HTERT RPE-1 (cell line): ENCODE data around the gene DPF1.

Source experiments
- in situ Hi-C: fragments of 300-500 bp; cut with MboI; formaldehyde crosslinking; loops from 4 replicates; pipeline ENCODE4 v1.14.3; 2020; ENCODE audit warnings: low sequenced_read_pairs

The DPF1 gene

GRCh38 chr19:38221919-38222830, 1.8 kb downstream of the DPF1 start:
- in situ Hi-C loops, result no loop called here

DNA sequence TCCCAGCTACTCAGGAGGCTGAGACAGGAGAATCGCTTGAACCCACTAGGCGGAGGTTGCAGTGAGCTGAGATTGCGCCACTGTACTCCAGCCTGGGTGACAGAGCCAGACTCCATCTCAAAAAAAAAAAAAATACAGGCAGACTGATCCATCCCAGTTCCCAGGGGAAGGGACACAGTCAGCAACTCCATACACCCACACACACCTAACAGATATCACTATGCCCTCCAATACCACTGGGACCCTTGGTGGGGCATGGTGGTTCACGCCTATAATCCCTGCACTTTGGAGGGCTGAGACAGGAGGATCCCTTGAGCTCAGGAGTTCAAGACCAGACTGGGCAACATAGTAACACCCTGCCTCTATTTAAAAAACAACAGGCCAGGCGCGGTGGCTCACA, 2.6 kb downstream of the DPF1 start:
- in situ Hi-C loops, result no loop called here

DNA sequence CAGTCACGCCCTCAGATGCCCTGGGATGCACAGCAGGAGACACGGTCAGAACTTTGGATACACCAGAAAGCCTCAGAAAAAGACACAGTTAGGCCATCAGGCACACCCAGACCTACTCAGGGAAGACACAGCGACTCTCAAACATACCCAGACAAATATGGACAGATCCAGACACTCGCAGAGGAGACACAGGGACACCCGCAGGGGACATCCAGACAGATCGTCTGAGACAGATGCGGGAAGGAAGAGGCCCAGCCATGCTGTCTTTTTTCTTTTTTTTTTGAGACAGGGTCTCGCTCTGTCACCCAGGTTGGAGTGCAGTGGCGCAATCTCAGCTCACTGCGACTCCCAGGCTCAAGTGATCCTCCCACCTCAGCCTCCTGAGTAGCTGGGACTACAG, 4.8 kb downstream of the DPF1 start:
- in situ Hi-C loops, result no loop called here

GRCh38 chr19:38218204-38218603, 5.8 kb downstream of the DPF1 start:
- in situ Hi-C loops, result no loop called here

- in situ Hi-C loops, result no loop called here
These were observed 7.0 kb downstream of the DPF1 start for GRCh38 chr19:38216785-38217641.

- in situ Hi-C loops, result no loop called here
These were observed 10.0 kb downstream of the DPF1 start for GRCh38 chr19:38213911-38214625.

DNA sequence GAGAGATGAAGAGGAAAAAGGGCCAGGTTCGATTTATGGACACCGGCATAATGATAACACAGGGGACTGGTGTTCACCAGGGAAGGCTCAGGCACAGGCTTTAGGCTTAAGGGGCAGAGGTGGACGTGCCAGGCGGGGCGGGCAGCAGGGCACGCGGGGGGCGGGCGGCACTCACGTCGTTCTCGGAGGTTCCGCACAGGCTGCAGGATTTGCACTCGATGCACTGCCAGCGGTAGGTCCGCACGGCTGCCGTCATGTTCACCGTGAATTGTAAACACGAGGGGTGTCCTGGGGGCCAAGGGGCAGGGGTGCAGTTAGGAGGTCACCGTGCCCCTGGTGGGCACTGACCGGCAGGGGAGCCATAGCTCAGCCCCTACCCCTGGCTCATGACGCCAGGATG, 10.6 kb downstream of the DPF1 start:
- in situ Hi-C loops, result no loop called here

GRCh38 chr19:38211766-38212165, 12.3 kb downstream of the DPF1 start:
- in situ Hi-C loops, result no loop called here

DNA sequence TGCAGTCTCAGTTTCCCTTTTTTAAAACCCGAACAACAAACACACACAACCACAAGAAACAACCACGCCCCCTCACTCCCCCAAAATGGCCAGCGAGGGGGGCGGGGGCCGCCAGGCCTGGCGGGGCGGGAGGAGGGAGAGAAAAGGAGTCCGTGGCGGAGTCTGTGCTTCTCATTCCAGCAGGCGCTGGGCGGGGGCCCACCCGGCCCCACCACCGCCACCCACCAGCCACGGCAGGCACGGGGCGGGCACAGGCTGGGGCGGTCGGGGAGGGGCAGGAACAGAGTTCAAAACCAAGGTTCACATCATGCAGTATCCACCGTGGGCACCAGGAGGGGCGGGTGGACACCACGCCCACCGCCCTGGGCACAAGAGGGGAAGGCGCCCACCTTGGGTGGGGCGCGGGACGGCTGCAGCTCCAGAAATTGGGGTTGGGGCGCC, 12.9 kb downstream of the DPF1 start:
- in situ Hi-C loops, result no loop called here

DNA sequence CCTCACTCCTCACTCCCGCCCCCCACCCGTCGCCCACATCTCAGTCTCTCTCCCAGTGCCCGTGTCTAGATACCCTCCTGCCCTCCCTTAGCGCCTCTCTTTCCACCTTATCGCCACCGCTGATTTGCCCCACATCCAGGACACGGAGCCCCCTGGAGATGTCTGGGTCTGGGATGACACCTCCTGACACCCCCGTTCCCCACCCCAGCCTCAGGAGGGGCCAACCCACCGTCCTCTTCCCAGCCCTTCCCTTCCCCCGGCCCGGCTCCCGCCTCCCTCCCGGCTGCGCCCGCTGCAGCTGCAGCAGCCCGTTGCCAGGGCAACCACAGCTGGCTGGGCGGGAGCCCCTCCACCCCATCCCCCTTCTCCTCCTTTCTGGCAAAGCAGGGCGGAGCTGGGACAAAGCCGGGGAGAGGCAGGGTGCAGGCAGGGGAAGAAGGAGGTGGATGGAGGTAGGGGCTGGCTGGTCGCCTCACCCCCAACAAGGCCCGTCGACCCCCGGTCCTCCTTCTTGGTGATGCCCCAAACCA, 13.5 kb downstream of the DPF1 start:
- in situ Hi-C loops, result no loop called here

DNA sequence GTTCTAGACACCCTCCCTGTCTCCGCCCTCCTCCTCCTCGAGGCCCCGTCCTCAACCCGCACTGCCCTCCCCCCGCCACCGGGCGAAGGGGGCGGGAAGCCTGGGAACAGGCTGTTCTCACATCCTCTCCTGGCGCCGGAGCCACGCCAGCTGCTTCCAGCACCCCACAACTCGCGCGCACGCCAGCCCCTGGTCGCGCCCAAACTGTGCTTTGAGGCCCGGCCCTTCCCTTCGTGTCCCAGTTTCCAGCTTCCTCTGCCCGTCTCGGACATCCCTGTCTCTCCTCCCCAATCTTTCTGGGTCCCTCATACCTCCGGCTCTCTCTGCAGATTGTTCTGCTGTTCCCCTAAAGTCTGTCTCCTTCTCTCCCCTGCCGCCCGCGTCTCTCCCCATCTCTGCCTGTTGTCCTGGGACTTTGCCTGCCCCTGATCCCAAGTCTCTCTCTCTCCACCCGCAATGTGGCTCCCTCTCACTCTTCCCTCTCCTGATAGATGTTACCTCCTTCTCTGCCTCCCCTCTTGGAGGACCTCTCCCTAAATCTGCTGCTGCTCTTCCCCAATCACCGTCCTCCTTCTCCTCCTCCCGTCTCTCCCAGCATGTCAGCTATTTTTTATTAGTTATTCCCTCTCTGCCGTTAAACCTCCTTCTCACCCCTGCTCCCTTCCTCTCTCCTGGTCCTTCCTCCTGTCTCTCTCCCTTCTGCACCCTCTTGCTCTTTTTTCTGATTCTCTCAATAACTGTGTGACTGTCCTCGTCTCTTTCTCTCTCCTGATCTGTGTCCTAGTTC, 14.2 kb downstream of the DPF1 start:
- in situ Hi-C loops, result no loop called here

GRCh38 chr19:38209152-38209551, 14.9 kb downstream of the DPF1 start:
- in situ Hi-C loops, result no loop called here

DNA sequence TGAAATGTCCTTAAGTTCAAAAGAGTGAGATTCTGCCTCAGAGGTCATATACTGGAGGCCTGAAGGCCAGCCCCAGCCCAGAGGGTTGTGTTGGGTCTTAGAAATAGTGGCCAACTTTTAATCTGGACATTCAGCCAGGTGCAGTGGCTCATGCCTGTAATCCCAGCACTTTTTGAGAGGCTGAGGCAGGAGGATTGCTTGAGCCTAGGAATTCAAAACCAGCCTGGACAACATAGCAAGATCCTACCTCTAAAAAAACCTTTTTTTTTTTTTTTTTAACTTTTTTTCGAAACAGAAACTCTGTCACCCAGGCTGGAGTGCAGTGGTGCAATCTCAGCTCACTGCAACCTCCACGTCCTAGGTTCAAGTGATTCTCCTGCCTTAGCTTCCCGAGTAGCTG, 15.5 kb downstream of the DPF1 start:
- in situ Hi-C loops, result no loop called here

DNA sequence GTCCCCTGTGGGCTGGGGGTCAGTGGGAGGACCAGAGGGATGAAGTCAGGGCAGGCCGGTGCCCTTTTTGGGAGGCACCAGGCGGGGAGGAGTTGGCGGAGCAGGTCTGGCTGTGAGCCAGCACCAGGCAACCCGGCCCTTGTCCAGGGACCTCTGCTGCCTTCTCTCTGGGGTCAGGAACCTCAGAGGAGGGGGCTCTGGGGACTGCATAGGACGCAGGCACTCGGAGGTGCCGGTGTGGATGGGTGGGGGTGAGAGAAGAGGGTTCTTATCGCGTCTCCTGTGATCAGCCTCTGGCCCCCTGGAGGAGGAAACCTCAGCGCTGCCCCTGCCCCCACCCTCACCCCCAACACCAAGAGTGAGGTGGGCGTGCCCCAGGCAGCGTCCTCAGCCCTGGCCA, 16.5 kb downstream of the DPF1 start:
- in situ Hi-C loops, result no loop called here

GRCh38 chr19:38206928-38207327, 17.1 kb downstream of the DPF1 start:
- in situ Hi-C loops, result no loop called here

- in situ Hi-C loops, result no loop called here
These were observed 17.8 kb downstream of the DPF1 start for GRCh38 chr19:38206006-38206745.

DNA sequence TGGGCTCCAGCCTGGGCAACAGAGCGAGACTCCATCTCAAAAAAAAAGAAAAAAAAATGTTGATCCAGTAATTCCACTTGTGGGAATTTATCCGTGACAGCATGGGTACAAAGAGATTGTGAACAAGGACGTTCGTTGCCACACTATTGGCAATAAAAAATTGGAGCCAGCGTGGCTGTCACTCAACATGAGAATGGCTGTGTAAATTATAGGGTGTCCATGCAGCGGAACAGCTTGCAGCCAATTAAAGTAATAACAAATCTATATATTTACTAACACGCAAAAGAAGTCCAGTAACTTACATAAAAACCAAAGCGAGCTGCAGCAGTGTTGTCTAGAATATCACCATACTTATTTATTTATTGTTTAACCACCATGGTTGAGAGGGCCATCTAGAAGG, 19.3 kb downstream of the DPF1 start:
- in situ Hi-C loops, result no loop called here

DNA sequence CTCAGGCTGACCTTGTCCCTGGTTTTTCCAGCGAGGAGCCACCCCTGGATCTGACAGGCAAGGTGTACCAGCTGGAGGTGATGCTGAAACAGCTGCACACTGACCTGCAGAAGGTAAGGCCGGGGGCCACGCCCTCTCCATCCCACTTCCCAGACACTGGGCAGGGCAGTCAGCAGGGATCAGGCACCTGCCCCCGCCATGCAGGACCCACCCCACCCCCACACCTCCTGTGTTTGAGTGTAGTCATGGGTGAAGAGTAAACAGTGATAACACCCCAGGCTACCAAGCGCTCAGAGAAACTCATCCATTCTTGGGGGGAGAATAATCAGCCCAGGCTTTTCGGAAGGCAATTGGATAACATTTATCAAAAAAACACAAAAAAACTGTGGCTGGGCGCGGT, 19.9 kb downstream of the DPF1 start:
- in situ Hi-C loops, result no loop called here

DNA sequence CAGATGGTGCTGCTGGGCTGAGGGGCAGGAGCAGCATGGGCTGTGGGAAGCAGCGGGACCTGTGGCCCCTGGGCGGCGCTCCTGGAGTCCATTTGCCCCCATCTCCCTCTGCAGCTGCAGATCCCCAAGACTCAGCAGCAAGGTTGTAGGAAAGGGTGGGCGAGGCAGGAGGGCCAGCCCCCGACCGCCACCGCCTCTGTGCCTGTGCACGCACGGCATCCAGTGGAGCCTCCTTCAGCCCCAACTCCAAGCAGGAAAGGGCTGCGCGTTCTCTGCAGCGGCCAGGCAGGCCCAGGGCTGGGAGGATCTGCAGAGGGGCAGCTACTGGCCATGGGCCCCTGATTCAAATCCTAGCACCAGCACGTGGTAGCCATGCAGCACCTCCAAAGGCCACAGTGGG, 20.8 kb downstream of the DPF1 start:
- in situ Hi-C loops, result no loop called here

- in situ Hi-C loops, result no loop called here
These were observed 21.5 kb downstream of the DPF1 start for GRCh38 chr19:38202504-38202903.
